GM21825 (cell line): ENCODE results near the gene AHI1.
"Not testable (repeated sequence)": the region's sequence is repeated elsewhere in the genome, so short reads cannot be mapped to it uniquely, and the experiment has no call there.

Experiments
- ATAC-seq: cut with Tn5 transposase; IDR thresholded peaks from one replicate; pipeline ENCODE4 v1.9.1; 2021; ENCODE audit warnings: mild to moderate bottlenecking, moderate library complexity; ENCODE audit not compliant: unreplicated experiment

The AHI1 gene

GRCh38 chr6:135397172-135397952 lies 100.2 kb downstream of the AHI1 start:
- ATAC-seq, result no peak

- ATAC-seq, result no peak
These were observed 102.4 kb downstream of the AHI1 start for GRCh38 chr6:135395136-135395535.

DNA sequence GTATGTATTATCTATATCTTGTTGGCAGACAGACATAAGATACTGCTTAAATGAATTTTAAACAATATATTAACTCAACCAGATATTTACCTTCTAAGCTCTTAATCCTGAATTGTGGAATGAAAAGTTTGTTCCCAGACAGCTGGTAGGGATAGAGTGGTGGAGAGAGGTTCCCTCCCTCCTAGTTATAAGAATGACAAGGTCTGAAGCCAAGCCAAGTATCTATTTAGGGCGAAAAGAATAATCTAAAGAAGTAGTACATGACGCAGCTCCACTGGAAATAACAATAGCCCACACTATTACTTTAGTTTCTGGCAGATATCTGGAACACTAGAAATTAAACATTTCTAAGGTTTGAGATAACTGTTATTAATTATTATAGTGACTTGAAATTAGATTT lies 104.3 kb downstream of the AHI1 start:
- no peak for ATAC-seq

DNA sequence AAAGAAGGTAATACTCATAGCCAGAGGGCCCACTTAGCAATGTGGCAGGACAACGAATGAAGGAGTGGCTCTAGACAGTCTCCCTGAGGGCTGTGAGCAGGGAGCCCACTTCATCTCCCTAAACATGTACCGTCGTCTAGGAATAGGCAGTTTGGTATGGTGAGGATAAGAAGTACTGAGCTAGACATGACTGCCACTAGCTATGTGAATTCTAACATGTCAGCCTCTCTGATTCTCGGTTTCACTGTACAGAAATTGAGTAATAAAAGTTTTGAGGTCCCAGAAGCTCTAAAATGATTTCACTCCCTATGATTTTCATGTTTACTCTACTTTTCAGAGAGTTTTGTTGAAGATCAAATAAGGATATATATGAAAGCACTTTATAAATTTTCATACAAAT lies 107.1 kb downstream of the AHI1 start:
- no peak for ATAC-seq

DNA sequence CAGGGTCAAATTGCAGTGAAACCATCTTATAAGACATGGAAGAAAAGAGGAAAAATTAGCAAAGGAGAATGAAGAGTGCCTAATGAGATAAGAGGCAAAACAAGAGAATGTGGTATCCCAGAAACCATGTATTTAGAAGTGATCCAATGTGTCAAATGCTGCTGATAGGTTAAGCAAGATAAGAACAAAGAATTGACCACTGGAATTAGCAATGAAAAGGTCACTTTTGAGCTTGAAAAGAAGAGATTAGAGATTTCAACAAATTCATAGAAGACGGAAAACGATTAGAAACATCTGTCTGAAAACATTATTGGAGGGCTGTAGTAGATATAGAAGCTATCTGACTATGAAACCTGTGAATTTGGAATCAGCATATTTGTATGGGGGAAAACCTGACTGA lies 112.2 kb downstream of the AHI1 start:
- no peak for ATAC-seq

DNA sequence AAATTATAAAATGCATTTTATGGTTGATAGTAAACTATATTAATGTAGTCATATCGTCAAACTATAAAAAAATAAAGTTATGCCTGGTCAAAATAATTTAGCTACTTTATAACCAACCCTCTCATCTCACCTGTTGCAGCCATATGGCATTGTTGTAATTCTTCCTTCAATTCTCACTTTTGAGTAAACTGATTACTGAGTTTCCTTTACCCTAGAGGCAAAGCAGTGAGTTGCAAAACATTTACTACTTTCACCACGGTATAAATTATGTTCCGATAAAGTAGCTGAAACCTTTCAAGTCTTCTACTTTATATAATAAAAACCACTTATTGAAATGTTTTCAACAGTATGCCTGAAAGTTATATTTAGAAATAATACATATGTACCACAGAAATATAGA lies 113.8 kb downstream of the AHI1 start:
- no peak for ATAC-seq

DNA sequence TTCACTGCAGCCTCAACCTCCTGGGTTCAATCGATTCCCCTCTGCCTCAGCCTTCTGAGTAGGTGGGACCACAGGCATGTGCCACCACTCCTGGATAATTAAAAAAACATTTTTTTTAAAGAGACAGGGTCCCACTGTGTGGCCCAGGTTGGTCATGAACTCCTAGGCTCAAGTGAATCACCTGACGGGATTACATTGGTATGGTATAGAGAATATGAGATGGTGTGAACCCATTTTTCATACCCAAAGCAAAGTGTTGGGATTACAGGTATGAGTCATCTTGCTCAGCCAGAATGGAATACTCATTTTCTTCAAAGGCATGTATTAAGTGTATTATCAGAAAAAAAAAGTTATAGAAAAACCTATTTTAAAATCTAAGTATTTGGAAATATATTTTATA lies 114.2 kb downstream of the AHI1 start:
- no peak for ATAC-seq

DNA sequence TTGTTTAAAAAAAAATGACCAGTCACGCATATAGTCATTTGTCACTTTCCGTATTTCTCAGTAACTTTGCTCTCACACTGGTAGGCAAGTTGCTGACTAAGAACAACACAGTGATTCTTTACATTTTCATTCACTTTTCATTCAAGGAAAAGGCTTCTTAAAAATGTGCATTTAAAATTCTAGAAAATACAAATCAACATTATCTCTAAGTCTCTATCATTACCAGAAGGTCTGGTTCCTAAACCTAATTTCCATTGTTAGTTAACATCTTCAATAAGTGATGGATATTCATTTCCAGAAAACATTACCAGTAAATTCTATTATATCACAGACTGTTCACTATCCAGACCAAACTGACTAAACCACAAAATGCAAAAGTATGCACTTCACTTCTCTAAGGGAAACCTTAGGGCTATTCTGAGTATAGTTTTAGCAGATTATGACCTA lies 115.3 kb downstream of the AHI1 start:
- ATAC-seq, result peak; percentile 78

- no peak for ATAC-seq
These were observed 116.7 kb downstream of the AHI1 start for GRCh38 chr6:135380793-135381192.

- ATAC-seq, result no peak
These were observed 117.9 kb downstream of the AHI1 start for GRCh38 chr6:135379647-135380046.

GRCh38 chr6:135372758-135373157 lies 124.8 kb downstream of the AHI1 start:
- ATAC-seq, result no peak

- not testable (repeated sequence) for ATAC-seq
These were observed 133.9 kb downstream of the AHI1 start for GRCh38 chr6:135363622-135364021.

DNA sequence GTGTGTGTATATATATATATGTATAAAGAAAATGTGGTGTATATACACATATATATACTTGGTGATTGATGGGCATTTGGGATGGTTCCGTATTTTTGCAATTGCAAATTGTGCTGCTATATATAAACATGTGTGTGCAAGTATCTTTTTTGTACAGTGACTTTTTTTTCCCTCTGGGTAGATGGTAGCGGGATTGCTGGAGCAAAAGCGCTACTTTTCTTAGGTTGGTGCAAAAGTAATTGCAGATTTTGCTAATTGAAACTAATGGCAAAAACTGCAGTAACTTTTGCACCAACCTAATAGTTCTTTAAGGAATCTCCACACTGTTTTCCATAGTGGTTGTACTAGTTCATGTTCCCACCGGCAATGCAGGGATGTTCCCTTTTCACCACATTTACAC lies 135.4 kb downstream of the AHI1 start:
- ATAC-seq, result no peak

DNA sequence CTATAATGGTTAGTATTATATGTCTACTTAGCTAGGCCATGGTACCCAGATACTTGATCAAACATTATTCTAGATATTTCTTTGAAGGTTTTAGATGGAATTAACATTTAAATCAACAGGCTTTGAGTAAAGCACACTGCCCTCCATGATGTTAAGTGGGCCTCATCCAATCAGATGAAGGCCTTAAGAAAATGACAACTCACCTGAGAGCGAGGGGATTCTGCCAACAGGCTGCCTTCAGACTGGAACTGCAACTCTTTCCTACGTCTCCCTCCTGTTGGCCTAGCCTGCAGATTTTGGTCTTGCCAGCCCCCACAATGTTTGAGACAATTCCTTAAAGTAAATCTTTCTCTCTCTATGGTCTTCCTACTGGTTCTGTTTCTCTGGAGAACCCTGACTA lies 137.3 kb downstream of the AHI1 start:
- no peak for ATAC-seq

DNA sequence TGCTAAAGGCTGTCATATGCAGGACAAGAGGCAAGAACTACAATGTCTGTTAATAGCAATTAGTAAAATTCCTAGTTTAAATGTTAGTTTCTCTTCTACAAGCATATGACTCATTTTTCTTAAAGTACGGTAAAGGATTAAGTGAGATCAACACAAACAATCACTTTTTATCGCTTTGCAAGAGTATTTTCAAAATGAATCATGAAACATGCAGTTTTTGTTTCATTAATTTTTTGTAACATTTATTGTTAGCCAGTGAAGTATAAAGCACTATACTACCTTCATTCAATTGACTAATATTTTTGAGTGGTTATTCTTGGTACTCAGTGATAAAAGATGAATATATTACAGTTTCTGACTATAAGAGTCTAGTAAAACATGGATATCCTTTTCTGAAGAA lies 138.6 kb downstream of the AHI1 start:
- ATAC-seq, result no peak

GRCh38 chr6:135358251-135358821 lies 139.2 kb downstream of the AHI1 start:
- no peak for ATAC-seq

- no peak for ATAC-seq
These were observed 143.1 kb downstream of the AHI1 start for GRCh38 chr6:135354407-135354806.

- no peak for ATAC-seq
These were observed 144.4 kb downstream of the AHI1 start for GRCh38 chr6:135353113-135353512.

DNA sequence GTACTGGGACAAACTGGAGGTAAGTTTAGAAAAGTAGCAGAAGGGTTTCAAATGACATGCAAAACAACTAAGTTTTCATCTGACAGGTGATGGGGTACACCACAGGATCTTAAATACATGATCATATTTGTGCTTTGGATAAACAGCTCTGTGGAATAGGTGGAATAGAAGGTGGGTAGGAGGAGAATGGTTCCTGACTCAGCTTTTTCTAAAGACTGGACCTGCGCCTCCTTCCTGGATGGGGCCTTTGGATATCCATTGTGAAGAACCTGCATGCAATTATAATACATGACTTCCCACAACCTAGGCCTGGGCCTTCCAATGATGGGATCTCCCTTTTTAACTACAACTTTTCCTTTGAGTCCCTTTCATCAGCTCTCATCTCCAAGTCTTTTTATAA lies 145.9 kb downstream of the AHI1 start:
- ATAC-seq, result no peak

- no peak for ATAC-seq
These were observed 149.7 kb downstream of the AHI1 start for GRCh38 chr6:135347887-135348286.

DNA sequence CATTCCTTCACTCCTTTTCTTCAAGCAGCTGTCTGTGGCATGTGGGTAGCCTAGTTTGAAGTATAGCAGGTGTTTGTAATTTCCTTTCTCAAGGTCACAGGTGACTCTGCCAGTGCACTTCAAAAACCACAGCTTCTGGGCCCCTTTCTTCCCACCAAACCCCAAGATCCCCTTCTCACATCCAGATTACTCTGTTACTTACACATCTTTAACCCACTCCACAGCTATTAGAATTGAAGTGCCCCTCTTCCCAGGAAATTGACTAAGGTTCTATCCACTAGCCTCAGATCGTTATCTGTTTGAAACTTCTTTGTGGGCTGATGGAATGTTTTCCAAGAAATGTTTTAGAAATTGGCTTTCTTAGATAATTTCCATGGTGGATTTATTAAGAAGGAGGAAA lies 150.8 kb downstream of the AHI1 start:
- ATAC-seq, result no peak

- ATAC-seq, result no peak
These were observed 153.0 kb downstream of the AHI1 start for GRCh38 chr6:135344526-135344925.

GRCh38 chr6:135339920-135340319 lies 157.6 kb downstream of the AHI1 start:
- not testable (repeated sequence) for ATAC-seq
